ENCODE measurements around the gene PRMT1.

Gene PRMT1

DNA sequence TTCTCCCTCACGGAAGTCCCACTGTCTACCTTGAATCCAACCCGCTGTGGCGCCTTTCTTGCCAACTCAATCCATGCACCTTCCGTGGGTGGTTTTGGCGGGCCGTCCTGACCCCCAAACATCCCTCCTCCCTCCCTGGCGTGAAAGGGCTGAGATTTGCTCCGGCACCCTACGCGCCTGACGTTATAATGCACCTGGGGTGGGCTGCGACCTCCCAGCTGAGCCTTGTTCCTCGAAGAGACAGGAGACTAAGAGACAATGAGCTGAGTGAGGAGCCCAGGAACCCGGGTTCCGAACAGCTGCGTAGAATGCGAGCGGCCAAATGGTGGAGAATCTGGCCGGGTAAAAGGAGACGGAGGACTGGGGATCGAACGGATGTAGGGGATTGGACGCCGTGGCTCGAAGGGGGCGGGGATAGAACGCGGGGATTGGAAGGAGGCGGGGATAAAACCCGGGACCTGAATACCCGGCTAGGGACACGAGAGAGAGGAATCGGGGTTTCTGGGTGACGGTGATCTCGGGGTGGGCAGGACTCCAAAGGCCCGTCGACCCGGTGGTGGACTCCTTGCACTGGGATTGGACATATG lies 13.7 kb downstream of the PRMT1 start, which contains the start of gene CPT1C:
Gene CPT1C, plus strand, starts transcription at position 461 of the 587 bp plus-strand sequence. CDS start 1,137 bp downstream, outside the sequence.
- H3K36me3 ChIP-seq (ENCODE audit: control insufficient read depth, insufficient read depth, low read length), result peaks cover 36% of the 10 kb centered on the region
- H3K4me1 ChIP-seq (ENCODE audit: control insufficient read depth, insufficient read depth, low read length, poor library complexity, severe bottlenecking), result peaks cover 5% of the 10 kb centered on the region
- peak within 1 kb of the TSS; percentile 57 for H3K27ac ChIP-seq (ENCODE audit: low read depth, low read length, severe bottlenecking)
- no peaks in the 10 kb centered on the region for H3K9me3 ChIP-seq (ENCODE audit: control insufficient read depth, low read length)
- peak within 1 kb of the TSS; percentile 41 for H3K4me3 ChIP-seq (ENCODE audit: extremely low read depth, insufficient read depth, low read length, poor library complexity, severe bottlenecking)
- 11 to 16% methylated on average over 30 to 37 of the region's 38 CpGs for WGBS, 2 experiments (ENCODE audit: insufficient coverage in 2 of 2)

DNA sequence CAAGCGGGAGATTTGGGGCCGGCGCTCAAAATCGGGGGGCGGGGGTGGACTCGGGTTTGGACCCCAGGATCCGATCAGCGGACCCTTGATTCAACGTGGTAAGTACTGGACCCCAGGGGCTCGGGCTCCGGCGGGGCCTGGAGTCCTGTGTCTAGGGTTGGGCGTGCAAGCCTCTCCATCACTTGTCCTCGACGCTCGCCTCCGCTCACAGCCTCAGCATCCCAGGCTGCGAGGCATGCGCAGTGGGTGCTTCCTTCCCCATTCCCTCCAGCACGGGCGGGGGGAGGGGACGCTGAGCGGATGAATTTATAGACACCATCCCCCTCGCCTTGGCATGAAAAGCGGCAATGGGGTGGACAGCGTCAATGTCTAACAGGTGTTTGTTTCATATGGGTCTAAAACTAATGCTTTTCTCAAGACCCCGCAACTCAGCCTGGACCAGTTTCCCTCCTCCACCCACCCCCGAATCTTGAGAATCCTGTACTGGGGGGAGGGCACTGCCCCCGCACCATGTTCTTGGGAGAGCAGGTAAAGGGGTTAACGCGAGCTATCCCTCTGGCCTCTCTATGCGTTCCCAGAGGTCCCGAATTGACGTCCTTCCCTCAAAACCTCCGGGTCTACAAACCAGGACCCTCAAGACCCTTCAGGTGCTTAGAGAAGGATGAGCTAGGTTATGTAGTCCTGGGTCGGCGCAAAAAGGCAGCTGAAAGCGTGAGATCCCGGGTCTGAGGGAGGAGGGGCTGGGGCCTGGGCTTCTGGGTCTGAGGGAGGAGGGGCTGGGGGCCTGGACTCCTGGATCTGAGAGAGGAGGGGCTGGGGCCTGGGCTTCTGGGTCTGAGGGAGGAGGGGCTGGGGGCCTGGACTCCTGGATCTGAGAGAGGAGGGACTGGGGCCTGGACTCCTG lies 14.4 kb downstream of the PRMT1 start:
- H3K9me3 ChIP-seq (ENCODE audit: control insufficient read depth, low read length), result no peaks in the 10 kb centered on the region
- WGBS, 2 experiments (ENCODE audit: insufficient coverage in 2 of 2), result 15 to 18% methylated on average over 22 to 24 of the region's 39 CpGs
- H3K36me3 ChIP-seq (ENCODE audit: control insufficient read depth, insufficient read depth, low read length), result peaks cover 30% of the 10 kb centered on the region
- H3K27ac ChIP-seq (ENCODE audit: low read depth, low read length, severe bottlenecking), result peak overlapping the region; percentile 10
- H3K4me3 ChIP-seq (ENCODE audit: extremely low read depth, insufficient read depth, low read length, poor library complexity, severe bottlenecking), result peak overlapping the region; percentile 41
- H3K4me1 ChIP-seq (ENCODE audit: control insufficient read depth, insufficient read depth, low read length, poor library complexity, severe bottlenecking), result peaks cover 5% of the 10 kb centered on the region

DNA sequence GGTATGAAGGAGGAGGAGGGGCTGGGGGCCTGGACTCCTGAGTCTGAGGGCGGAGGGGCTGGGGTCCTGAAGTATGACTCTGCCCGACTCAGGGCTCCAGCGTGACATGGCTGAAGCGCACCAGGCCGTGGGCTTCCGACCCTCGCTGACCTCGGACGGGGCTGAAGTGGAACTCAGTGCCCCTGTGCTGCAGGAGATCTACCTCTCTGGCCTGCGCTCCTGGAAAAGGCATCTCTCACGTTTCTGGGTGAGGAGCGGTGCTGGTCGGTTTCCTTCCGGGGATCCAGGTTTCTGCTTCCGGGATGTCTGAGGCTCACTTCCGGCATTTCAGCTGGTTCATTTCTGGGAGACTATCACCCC lies 15.1 kb downstream of the PRMT1 start:
- Histone ChIP-seq H3K4me1 (ENCODE audit: control insufficient read depth, insufficient read depth, low read length, poor library complexity, severe bottlenecking) (peaks cover 5% of the 10 kb centered on the region), H3K4me3 (ENCODE audit: extremely low read depth, insufficient read depth, low read length, poor library complexity, severe bottlenecking) (no peak overlapping the region), H3K36me3 (ENCODE audit: control insufficient read depth, insufficient read depth, low read length) (peaks cover 26% of the 10 kb centered on the region), H3K27ac (ENCODE audit: low read depth, low read length, severe bottlenecking) (no peak overlapping the region), H3K9me3 (ENCODE audit: control insufficient read depth, low read length) (no peaks in the 10 kb centered on the region)
- 84 to 87% methylated on average over 16 of the region's 16 CpGs for WGBS, 2 experiments (ENCODE audit: insufficient coverage in 2 of 2)

DNA sequence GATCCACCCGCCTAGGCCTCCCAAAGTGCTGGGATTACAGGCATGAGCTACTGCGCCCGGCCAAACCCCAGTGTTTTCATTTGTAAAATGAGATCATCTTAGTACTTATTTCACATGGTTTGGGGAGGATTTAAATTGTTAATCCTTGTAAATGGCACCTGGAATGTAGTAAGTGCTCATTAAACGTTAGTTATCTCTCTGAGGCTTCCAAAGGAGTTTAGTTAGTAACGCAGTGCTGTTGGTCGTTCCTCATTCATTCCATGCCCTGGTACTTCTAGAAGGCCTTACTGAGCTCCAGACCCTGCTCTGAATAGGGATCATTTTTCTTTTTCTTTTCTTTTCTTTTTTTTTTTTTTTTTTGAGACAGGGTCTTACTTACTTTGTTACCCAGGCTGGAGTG lies 19.0 kb downstream of the PRMT1 start:
- H3K36me3 ChIP-seq (ENCODE audit: control insufficient read depth, insufficient read depth, low read length), result no peaks in the 10 kb centered on the region
- H3K4me1 ChIP-seq (ENCODE audit: control insufficient read depth, insufficient read depth, low read length, poor library complexity, severe bottlenecking), result peaks cover 2% of the 10 kb centered on the region
- H3K27ac ChIP-seq (ENCODE audit: low read depth, low read length, severe bottlenecking), result no peak overlapping the region
- H3K9me3 ChIP-seq (ENCODE audit: control insufficient read depth, low read length), result no peaks in the 10 kb centered on the region
- no peak overlapping the region for H3K4me3 ChIP-seq (ENCODE audit: extremely low read depth, insufficient read depth, low read length, poor library complexity, severe bottlenecking)
- WGBS, 2 experiments (ENCODE audit: insufficient coverage in 2 of 2), result 77 to 81% methylated on average over 3 to 5 of the region's 6 CpGs

DNA sequence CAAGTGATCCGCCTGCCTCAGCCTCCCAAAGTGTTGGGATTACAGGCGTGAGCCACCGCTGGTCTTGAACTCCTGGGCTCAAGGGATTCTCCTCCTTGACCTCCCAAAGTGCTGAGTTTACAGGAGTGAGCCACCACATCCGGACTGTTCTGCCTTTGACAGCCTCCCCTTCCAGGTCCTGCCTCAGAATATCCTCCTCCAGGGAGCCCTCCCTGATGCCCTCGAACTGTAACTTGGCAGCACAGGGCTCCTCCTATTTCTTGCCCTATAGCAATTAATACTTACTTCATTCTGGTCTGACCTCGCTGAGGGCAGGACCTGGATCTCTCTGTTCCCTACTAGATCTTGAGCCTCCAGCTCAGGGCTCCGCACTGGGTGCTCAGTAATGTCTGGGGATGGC lies 19.8 kb downstream of the PRMT1 start:
- Histone ChIP-seq H3K36me3 (ENCODE audit: control insufficient read depth, insufficient read depth, low read length) (no peaks in the 10 kb centered on the region), H3K27ac (ENCODE audit: low read depth, low read length, severe bottlenecking) (no peak overlapping the region), H3K4me1 (ENCODE audit: control insufficient read depth, insufficient read depth, low read length, poor library complexity, severe bottlenecking) (peaks cover 4% of the 10 kb centered on the region), H3K9me3 (ENCODE audit: control insufficient read depth, low read length) (no peaks in the 10 kb centered on the region), H3K4me3 (ENCODE audit: extremely low read depth, insufficient read depth, low read length, poor library complexity, severe bottlenecking) (no peak overlapping the region)
- WGBS, 2 experiments (ENCODE audit: insufficient coverage in 2 of 2), result 91 to 94% methylated on average over 5 of the region's 7 CpGs

DNA sequence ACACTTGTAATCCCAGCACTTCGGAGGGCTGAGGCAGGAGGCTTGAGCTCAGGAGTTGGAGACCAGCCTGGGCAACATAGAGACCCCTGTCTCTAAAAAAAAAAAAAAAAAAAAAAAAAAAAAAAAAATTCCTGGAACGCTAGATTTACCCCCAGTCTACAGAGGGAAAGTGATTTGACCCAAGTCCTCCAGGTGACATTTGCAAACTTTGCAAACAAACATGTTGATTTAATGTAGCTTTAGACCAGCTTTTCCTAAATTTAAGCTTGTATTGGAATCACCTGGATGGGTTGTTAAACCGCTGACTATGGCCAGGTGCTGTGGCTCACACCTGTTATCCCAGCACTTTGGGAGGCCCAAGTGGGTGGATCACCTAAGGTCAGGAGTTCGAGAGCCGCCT lies 22.3 kb downstream of the PRMT1 start:
- no peaks in the 10 kb centered on the region for H3K9me3 ChIP-seq (ENCODE audit: control insufficient read depth, low read length)
- peaks cover 4% of the 10 kb centered on the region for H3K4me1 ChIP-seq (ENCODE audit: control insufficient read depth, insufficient read depth, low read length, poor library complexity, severe bottlenecking)
- WGBS, 2 experiments (ENCODE audit: insufficient coverage in 2 of 2), result 77 to 97% methylated on average over 3 of the region's 5 CpGs
- no peaks in the 10 kb centered on the region for H3K36me3 ChIP-seq (ENCODE audit: control insufficient read depth, insufficient read depth, low read length)
- H3K27ac ChIP-seq (ENCODE audit: low read depth, low read length, severe bottlenecking), result no peak overlapping the region
- no peak overlapping the region for H3K4me3 ChIP-seq (ENCODE audit: extremely low read depth, insufficient read depth, low read length, poor library complexity, severe bottlenecking)

DNA sequence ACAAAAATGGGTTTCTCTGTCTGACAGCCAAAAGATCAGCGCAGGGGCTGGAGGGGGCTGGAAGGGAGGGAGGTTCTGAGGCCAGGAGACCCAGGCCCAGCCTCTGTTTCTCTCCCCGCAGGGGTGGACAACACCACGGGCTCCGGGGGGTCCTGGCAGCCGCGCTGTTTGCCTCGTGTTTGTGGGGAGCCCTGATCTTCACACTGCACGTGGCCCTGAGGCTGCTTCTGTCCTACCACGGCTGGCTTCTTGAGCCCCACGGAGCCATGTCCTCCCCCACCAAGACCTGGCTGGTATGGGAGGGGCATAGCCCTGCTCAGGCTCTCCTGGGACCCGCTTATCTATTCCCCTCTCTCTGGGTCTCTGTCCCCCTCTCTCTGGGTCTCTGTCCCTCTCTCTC lies 23.5 kb downstream of the PRMT1 start:
- Histone ChIP-seq H3K36me3 (ENCODE audit: control insufficient read depth, insufficient read depth, low read length) (no peaks in the 10 kb centered on the region), H3K4me3 (ENCODE audit: extremely low read depth, insufficient read depth, low read length, poor library complexity, severe bottlenecking) (no peak overlapping the region), H3K9me3 (ENCODE audit: control insufficient read depth, low read length) (no peaks in the 10 kb centered on the region), H3K4me1 (ENCODE audit: control insufficient read depth, insufficient read depth, low read length, poor library complexity, severe bottlenecking) (peaks cover 4% of the 10 kb centered on the region), H3K27ac (ENCODE audit: low read depth, low read length, severe bottlenecking) (no peak overlapping the region)
- 66 to 69% methylated on average over 10 to 11 of the region's 11 CpGs for WGBS, 2 experiments (ENCODE audit: insufficient coverage in 2 of 2)

DNA sequence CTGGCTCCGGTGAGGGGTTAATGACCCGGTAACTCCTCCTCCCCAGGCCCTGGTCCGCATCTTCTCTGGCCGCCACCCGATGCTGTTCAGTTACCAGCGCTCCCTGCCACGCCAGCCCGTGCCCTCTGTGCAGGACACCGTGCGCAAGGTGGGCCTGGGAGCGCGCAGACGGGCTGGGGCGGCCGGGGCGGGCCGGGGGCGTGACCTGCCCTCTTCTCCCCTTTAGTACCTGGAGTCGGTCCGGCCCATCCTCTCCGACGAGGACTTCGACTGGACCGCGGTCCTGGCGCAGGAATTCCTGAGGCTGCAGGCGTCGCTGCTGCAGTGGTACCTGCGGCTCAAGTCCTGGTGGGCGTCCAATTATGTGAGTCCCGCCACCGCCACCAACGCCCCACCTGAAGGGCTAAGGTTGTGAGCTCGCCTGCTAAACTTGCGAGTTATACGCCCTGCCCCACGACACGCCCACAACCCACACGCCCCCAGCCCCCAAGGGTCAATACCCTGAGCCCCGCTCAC lies 24.3 kb downstream of the PRMT1 start:
- Histone ChIP-seq H3K4me3 (ENCODE audit: extremely low read depth, insufficient read depth, low read length, poor library complexity, severe bottlenecking) (no peak overlapping the region), H3K27ac (ENCODE audit: low read depth, low read length, severe bottlenecking) (no peak overlapping the region), H3K4me1 (ENCODE audit: control insufficient read depth, insufficient read depth, low read length, poor library complexity, severe bottlenecking) (peaks cover 4% of the 10 kb centered on the region), H3K36me3 (ENCODE audit: control insufficient read depth, insufficient read depth, low read length) (peaks cover 2% of the 10 kb centered on the region), H3K9me3 (ENCODE audit: control insufficient read depth, low read length) (no peaks in the 10 kb centered on the region)
- WGBS, 2 experiments (ENCODE audit: insufficient coverage in 2 of 2), result 35 to 50% methylated on average over 34 to 39 of the region's 40 CpGs

DNA sequence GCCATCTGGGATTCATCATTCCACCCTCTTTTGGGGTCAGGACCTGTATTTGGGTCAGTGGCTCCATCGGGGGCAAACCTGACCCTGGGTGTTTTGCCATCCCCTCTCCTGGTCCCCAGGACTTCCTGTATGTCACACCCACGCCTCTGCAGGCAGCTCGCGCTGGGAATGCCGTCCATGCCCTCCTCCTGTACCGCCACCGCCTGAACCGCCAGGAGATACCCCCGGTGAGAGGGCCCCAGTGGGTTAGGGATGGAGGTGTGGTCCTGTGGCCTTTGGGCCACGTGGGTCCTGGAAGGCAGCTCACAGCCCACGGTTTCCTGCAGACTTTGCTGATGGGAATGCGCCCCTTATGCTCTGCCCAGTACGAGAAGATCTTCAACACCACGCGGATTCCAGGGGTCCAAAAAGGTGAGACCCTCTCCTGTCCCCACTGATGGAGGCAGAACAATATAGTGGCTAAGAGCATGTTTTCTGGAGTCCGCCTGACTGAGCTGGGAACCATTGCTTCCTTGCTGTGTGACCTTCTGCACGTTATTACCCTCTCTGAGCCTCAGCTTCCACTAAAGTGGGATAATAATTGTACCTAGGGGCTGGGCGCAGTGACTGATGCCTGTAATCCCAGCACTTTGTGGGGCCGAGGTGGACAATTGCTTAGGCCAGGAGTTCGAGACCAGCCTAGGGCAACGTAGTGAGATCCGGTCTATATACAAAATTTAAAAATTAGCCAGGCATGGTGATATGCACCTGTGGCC lies 28.0 kb downstream of the PRMT1 start:
- peaks cover 2% of the 10 kb centered on the region for H3K36me3 ChIP-seq (ENCODE audit: control insufficient read depth, insufficient read depth, low read length)
- H3K27ac ChIP-seq (ENCODE audit: low read depth, low read length, severe bottlenecking), result no peak overlapping the region
- H3K9me3 ChIP-seq (ENCODE audit: control insufficient read depth, low read length), result no peaks in the 10 kb centered on the region
- peaks cover 4% of the 10 kb centered on the region for H3K4me1 ChIP-seq (ENCODE audit: control insufficient read depth, insufficient read depth, low read length, poor library complexity, severe bottlenecking)
- WGBS, 2 experiments (ENCODE audit: insufficient coverage in 2 of 2), result 95 to 97% methylated on average over 15 to 21 of the region's 22 CpGs
- no peak overlapping the region for H3K4me3 ChIP-seq (ENCODE audit: extremely low read depth, insufficient read depth, low read length, poor library complexity, severe bottlenecking)

DNA sequence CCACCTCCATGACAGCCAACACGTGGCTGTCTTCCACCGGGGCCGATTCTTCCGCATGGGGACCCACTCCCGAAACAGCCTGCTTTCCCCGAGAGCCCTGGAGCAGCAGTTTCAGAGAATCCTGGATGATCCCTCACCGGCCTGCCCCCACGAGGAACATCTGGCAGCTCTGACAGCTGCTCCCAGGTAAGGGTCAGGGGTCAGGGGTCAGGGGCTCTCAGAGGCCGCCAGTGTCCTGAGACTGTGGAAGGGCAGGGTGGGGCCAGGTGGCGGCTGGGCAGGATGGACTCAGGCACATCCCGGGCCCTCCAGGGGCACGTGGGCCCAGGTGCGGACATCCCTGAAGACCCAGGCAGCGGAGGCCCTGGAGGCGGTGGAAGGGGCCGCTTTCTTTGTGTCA lies 28.8 kb downstream of the PRMT1 start:
- 93 to 99% methylated on average over 14 of the region's 16 CpGs for WGBS, 2 experiments (ENCODE audit: insufficient coverage in 2 of 2)
- no peak overlapping the region for H3K4me3 ChIP-seq (ENCODE audit: extremely low read depth, insufficient read depth, low read length, poor library complexity, severe bottlenecking)

More for the DNA sequence above, 28.8 kb downstream of the PRMT1 start:
- no peak overlapping the region for H3K27ac ChIP-seq (ENCODE audit: low read depth, low read length, severe bottlenecking)
- peaks cover 2% of the 10 kb centered on the region for H3K36me3 ChIP-seq (ENCODE audit: control insufficient read depth, insufficient read depth, low read length)
- no peaks in the 10 kb centered on the region for H3K9me3 ChIP-seq (ENCODE audit: control insufficient read depth, low read length)
- peaks cover 4% of the 10 kb centered on the region for H3K4me1 ChIP-seq (ENCODE audit: control insufficient read depth, insufficient read depth, low read length, poor library complexity, severe bottlenecking)

Measured in mesodermal cell (in vitro differentiated cells).